Pancreas (tissue), 10 donors: Measurements from ENCODE around the gene TRERF1. TPM values are rescaled to one million over a fixed set of nuclear protein-coding genes. Genes with fewer than 3 reads are reported as not detected.

Experiments
- ATAC-seq, 4 donors: fragments of 200-7000 bp; cut with Tn5 transposase; one replicate each; pipeline versions ENCODE4 v1.8.0 to v1.9.1; 2020; ENCODE audit warnings: mild to moderate bottlenecking in 4 of 4, moderate library complexity in 4 of 4
- DNase-seq, 6 donors: peaks; one replicate each; pipeline ENCODE4 v3.0.0-alpha.2; 2020
- FAIRE-seq: peaks from 2 replicates; lab custom pipeline; 2012; peaks lifted over from hg19 to GRCh38; lab: Jason Lieb, UNC
- H3K27ac ChIP-seq, 4 donors: fragments of 200-600 bp; sonication (generic); 1 replicate in 3 of 4; 2 replicates in 1 of 4; pipeline versions ENCODE4 v1.5.0 to v1.8.0; 2020
- H3K27me3 ChIP-seq, 4 donors: fragments of 200-600 bp; one replicate each; pipeline ENCODE4 v1.8.0; 2021
- H3K36me3 ChIP-seq, 3 donors: fragments of 200-600 bp; sonication (generic) in 1 of 3; one replicate each; pipeline versions ENCODE4 v1.5.0 to v1.8.0; 2020 to 2021
- H3K4me1 ChIP-seq, 3 donors: fragments of 200-600 bp; one replicate each; pipeline ENCODE4 v1.8.0; 2021
- H3K4me3 ChIP-seq, 4 donors: fragments of 200-600 bp; sonication (generic) in 2 of 4; one replicate each; pipeline versions ENCODE4 v1.5.0 to v1.8.0; 2020 to 2021
- H3K9me3 ChIP-seq, 4 donors: fragments of 200-600 bp; one replicate each; pipeline ENCODE4 v1.8.0; 2021
- CTCF ChIP-seq, 4 donors: fragments of 200-600 bp; sonication (generic) in 3 of 4; IDR thresholded peaks; one replicate each; pipeline versions ENCODE4 v1.5.0 to v1.8.0; 2021; ENCODE audit warnings: antibody characterized with exemption in 4 of 4
- WGBS, 2 donors: extraction: QIAGEN DNeasy Blood & Tissue Kit; methylation state at CpG; one replicate each; pipeline ENCODE4 v1.1.7; 2013; 5-methylcytosine and 5-hydroxymethylcytosine counted together
- intact Hi-C, 3 donors: fragments of 100-400 bp; cut with DNase I; formaldehyde crosslinking; loops; one replicate each; pipeline versions ENCODE4 v1.11.1 to v1.14.2; 2022
- polyA plus RNA-seq, 2 donors: library from polyadenylated mRNA; stranded (reverse); fragments of 200-250 nt; gene quantifications; one replicate each; pipeline ENCODE4 v1.2.3, GENCODE V29; 2013
- total RNA-seq, 6 donors: library from RNA; stranded (reverse); fragmentation: NEBNext Ultra II Directional in 4 of 6; extraction: Animal tissue kit (Norgen Biotek cat#: 25700) in 4 of 6; gene quantifications; one replicate each; pipeline versions ENCODE4 v1.2.1 to v1.2.4, GENCODE V29; 2021 to 2023
- donor health status: healthy with polysubstance abuse.
- donor health status: DM: no; HTN: no; CAD: no; lungs with moderate emphysema.
- donor health status: DM: no; HTN: no; CAD: no.
- donor health status: control.
- donor health status: control.
- donor health status: Bipolar disorder and iron deficiency.
- donor health status: DM: yes; HTN: yes; CAD: no.
- donor health status: DM: no; HTN: no; CAD: no.
- donor health status: DM: no; HTN: no; CAD: no.
- donor health status: DM: yes; HTN: yes; CAD: no.

TRERF1 gene
- total and polyA plus RNA-seq, 8 donors, result 0.94 to 2.5 (median 1.5) TPM

DNA sequence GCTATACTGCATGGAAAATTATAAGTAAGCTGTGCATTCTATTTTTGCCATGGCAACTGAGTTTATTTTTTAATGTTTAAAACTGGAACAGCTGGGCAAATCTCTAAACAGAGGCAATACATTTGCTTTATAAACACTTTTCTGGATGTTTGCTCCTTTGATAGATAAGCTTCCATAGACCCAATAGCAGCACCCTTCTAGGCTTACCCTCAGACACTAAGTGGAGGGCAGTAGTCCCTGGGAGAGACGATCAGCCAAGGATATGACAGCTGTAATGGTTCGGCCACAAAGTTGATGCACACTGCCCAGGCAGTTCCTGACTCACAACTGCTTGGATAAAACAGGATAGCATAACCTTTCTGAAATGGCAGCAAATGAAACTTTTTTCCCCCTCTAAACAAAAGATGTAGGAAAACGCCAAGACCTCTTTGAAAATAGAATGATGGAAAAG, 225.5 kb downstream of the TRERF1 start:
- peak overlapping the region in 2 of 4 donors; percentile 35 to 55 for H3K27ac ChIP-seq
- 27 to 40% methylated on average over 3 of the region's 3 CpGs for WGBS, 2 donors
- peaks cover 0 to 11% (median 0%) of the 10 kb centered on the region in 3 donors for H3K4me1 ChIP-seq
- no peak overlapping the region for H3K4me3 ChIP-seq
- intact Hi-C loops, result no loop called here
- ATAC-seq, result peak in 3 of 4 donors; percentile 22 to 33 (median 24)
- TF ChIP-seq CTCF (IDR thresholded peaks at IDR 0.05), result no peak
- FAIRE-seq, result no peak
- no peaks in the 10 kb centered on the region for H3K27me3 ChIP-seq
- no peaks in the 10 kb centered on the region for H3K36me3 ChIP-seq
- no peak for DNase-seq
- no peaks in the 10 kb centered on the region for H3K9me3 ChIP-seq

DNA sequence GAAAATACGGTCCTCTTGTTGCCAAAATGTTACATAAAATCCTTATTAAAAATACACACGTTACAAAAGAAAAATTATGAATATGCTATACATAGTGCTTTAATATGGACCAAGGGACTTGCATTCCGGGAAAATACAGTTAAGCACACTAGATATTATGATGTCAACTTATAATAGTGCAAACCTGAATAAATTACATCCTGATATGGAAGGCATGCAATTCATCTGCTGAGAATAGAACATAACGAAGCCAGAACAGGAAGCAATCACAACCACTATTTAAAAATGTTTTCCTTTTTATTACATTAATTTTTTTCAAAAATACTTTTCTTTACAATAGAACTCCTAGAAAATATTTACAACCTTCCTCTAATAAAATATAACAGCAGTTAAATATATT, 226.3 kb downstream of the TRERF1 start:
- Histone ChIP-seq H3K9me3 (no peaks in the 10 kb centered on the region), H3K27me3 (no peaks in the 10 kb centered on the region), H3K36me3 (no peaks in the 10 kb centered on the region), H3K4me3 (no peak overlapping the region), H3K4me1 (peaks cover 0 to 11% (median 0%) of the 10 kb centered on the region in 3 donors), H3K27ac (no peak overlapping the region)
- WGBS, 2 donors, result 47 to 70% methylated on average over 4 of the region's 4 CpGs
- ATAC-seq, result no peak
- DNase-seq, result no peak
- no peak for FAIRE-seq
- TF ChIP-seq CTCF (IDR thresholded peaks at IDR 0.05), result no peak
- intact Hi-C loops, result no loop called here

- Histone ChIP-seq H3K4me1 (peaks cover 0 to 11% (median 0%) of the 10 kb centered on the region in 3 donors), H3K27ac (no peak overlapping the region), H3K27me3 (no peaks in the 10 kb centered on the region), H3K9me3 (no peaks in the 10 kb centered on the region), H3K36me3 (no peaks in the 10 kb centered on the region), H3K4me3 (no peak overlapping the region)
- no peak for TF ChIP-seq CTCF (IDR thresholded peaks at IDR 0.05)
- intact Hi-C loops, result no loop called here
- no peak for FAIRE-seq
- no peak for DNase-seq
- no peak for ATAC-seq
These were observed 226.7 kb downstream of the TRERF1 start for GRCh38 chr6:42225029-42225339.

- Histone ChIP-seq H3K4me3 (no peak overlapping the region), H3K4me1 (peaks cover 0 to 11% (median 0%) of the 10 kb centered on the region in 3 donors), H3K36me3 (no peaks in the 10 kb centered on the region), H3K27me3 (no peaks in the 10 kb centered on the region), H3K27ac (no peak overlapping the region), H3K9me3 (no peaks in the 10 kb centered on the region)
- FAIRE-seq (no peak), DNase-seq (no peak), ATAC-seq (no peak)
- 51 to 74% methylated on average over 12 of the region's 12 CpGs for WGBS, 2 donors
- intact Hi-C loops, result no loop called here
- no peak for TF ChIP-seq CTCF (IDR thresholded peaks at IDR 0.05)
These were observed 227.3 kb downstream of the TRERF1 start for GRCh38 chr6:42224222-42225028.

GRCh38 chr6:42222448-42222847, 229.3 kb downstream of the TRERF1 start:
- FAIRE-seq, result no peak
- H3K9me3 ChIP-seq, result no peaks in the 10 kb centered on the region
- H3K36me3 ChIP-seq, result no peaks in the 10 kb centered on the region
- intact Hi-C loops, result no loop called here
- ATAC-seq, result no peak
- DNase-seq, result no peak
- no peak overlapping the region for H3K27ac ChIP-seq
- H3K4me1 ChIP-seq, result peaks cover 0 to 11% (median 0%) of the 10 kb centered on the region in 3 donors
- H3K4me3 ChIP-seq, result no peak overlapping the region
- no peaks in the 10 kb centered on the region for H3K27me3 ChIP-seq
- WGBS, 2 donors, result 62 to 76% methylated on average over 7 of the region's 7 CpGs
- TF ChIP-seq CTCF (IDR thresholded peaks at IDR 0.05), result no peak
